Measurements from ENCODE around the gene ATXN8OS. TPM values are rescaled to one million over a fixed set of nuclear protein-coding genes. Genes with fewer than 3 reads are reported as not detected.

Gene ATXN8OS
- total RNA-seq, 1 experiment from 2014 or later, result not detected

GRCh38 chr13:70104481-70104880, 3.1 kb upstream of the ATXN8OS start:
- Histone ChIP-seq H3K27ac (ENCODE audit: low read depth, low read length) (no peak overlapping the region), H3K36me3 (ENCODE audit: control insufficient read depth in 1 of 2, insufficient read depth in 2 of 2, low read length in 2 of 2) (no peaks in the 10 kb centered on the region), H4K20me1 (ENCODE audit: insufficient read depth) (no peaks in the 10 kb centered on the region), H3K4me1 (ENCODE audit: control insufficient read depth in 1 of 2, insufficient read depth in 2 of 2, low read length in 2 of 2) (no peaks in the 10 kb centered on the region), H3K79me2 (ENCODE audit: insufficient read depth, low read length) (no peaks in the 10 kb centered on the region), H3K9me3 (ENCODE audit: control insufficient read depth in 1 of 2, insufficient read depth in 1 of 2, low read depth in 1 of 2, low read length in 2 of 2) (no peaks in the 10 kb centered on the region; a peak in 1 of 4 replicates), H3K4me2 (ENCODE audit: low read length) (no peak overlapping the region), H3K9me2 (ENCODE audit: insufficient read depth) (no peaks in the 10 kb centered on the region), H2AFZ (ENCODE audit: low read depth, low read length, poor library complexity, severe bottlenecking) (no peak overlapping the region), H3K9ac (ENCODE audit: low read length) (no peak overlapping the region), H3K27me3 (ENCODE audit: insufficient read depth, low read length) (no peaks in the 10 kb centered on the region), H3K4me3 (replicated peaks in 1 of 2; ENCODE audit: low read depth in 1 of 2, low read length in 2 of 2) (no peak overlapping the region)
- TF ChIP-seq ATF3 (IDR thresholded peaks at IDR 0.05) (no peak), ELF1 (IDR thresholded peaks at IDR 0.05; ENCODE audit: borderline replicate concordance, low read depth) (no peak), REST (IDR thresholded peaks at IDR 0.05; ENCODE audit: low read depth) (no peak), ZBTB33 (IDR thresholded peaks at IDR 0.05; ENCODE audit: extremely low read depth, insufficient replicate concordance, low read length) (no peak), EZH2 (IDR thresholded peaks at IDR 0.05) (no peak), POLR2A (IDR thresholded peaks at IDR 0.05; ENCODE audit: borderline replicate concordance, extremely low read depth, insufficient read depth, insufficient read length) (no peak), CEBPB (IDR thresholded peaks at IDR 0.05; ENCODE audit: low read depth) (no peak), YY1 (IDR thresholded peaks at IDR 0.05; ENCODE audit: extremely low read depth, insufficient replicate concordance, low read depth, low read length) (no peak), RAD21 (IDR thresholded peaks at IDR 0.05; ENCODE audit: low read depth) (no peak), EGR1 (IDR thresholded peaks at IDR 0.05; ENCODE audit: low read depth) (no peak), POLR2AphosphoS5 (IDR thresholded peaks at IDR 0.05; ENCODE audit: low read depth, low read length) (no peak), TCF7L2 (IDR thresholded peaks at IDR 0.05; ENCODE audit: borderline replicate concordance, extremely low read depth, insufficient read depth, insufficient read length) (no peak), CBX3 (IDR thresholded peaks at IDR 0.05; ENCODE audit: low read depth) (no peak), EZH2phosphoT487 (IDR thresholded peaks at IDR 0.05; ENCODE audit: borderline replicate concordance) (no peak)
- ChIA-PET CTCF (no interaction called here), POLR2A (no interaction called here), RAD21 (ENCODE audit: low non-redundant PET in 1 of 2, low total read pairs in 2 of 2, uncharacterized antibody in 2 of 2, unreplicated experiment in 2 of 2) (no interaction called here)
- BruUV-seq (replicated peaks), result no TSS peak
- DNase-seq (ENCODE audit: low read depth, low spot score), result no peak
- intact Hi-C loops (cut with micrococcal nuclease), result no loop called here
- no peak for ATAC-seq

Data from HCT116 (cell line).